ENCODE results near the gene HSP90AB1. TPM values are rescaled to one million over a fixed set of nuclear protein-coding genes. Genes with fewer than 3 reads are reported as not detected.

The HSP90AB1 gene
- total RNA-seq, 1 experiment from 2014 or later, result 1,986 TPM

DNA sequence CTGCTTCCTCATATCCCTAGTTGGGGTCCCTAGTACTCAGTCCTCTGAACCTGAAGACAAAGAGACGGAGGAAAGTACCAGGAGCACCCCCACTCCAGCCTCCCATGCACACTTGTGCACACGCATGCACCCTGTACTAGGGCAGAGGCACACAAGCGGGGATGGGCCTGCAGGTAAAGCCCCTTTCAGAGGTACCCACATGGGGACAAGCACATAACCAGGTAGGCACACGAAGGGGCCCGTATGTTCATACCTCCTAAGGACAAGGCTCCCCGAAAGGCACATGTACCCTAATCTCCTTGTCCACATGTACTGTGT lies 24.5 kb downstream of the HSP90AB1 start:
- Histone ChIP-seq H2BK12ac (ENCODE audit: insufficient read length, low read depth, low read length) (no peak overlapping the region), H3K56ac (ENCODE audit: insufficient read length, low read depth, low read length) (no peak overlapping the region), H3K4me2 (ENCODE audit: insufficient read depth, insufficient read length, low read length) (peak overlapping the region; percentile 22), H4K8ac (replicated peaks; ENCODE audit: insufficient read length, low read depth, low read length) (no peak overlapping the region), H4K5ac (ENCODE audit: insufficient read length, low read depth, low read length) (no peak overlapping the region), H3K4ac (ENCODE audit: low read depth, low read length) (no peak overlapping the region), H3K79me1 (ENCODE audit: insufficient read depth, low read depth, low read length, poor library complexity, severe bottlenecking) (no peaks in the 10 kb centered on the region), H3K23ac (ENCODE audit: insufficient read length, low read depth, low read length) (no peak overlapping the region), H3K79me2 (ENCODE audit: insufficient read depth, low read length) (no peaks in the 10 kb centered on the region), H4K20me1 (ENCODE audit: control insufficient read depth, insufficient read depth, insufficient read length) (no peaks in the 10 kb centered on the region), H2BK15ac (ENCODE audit: low read depth, low read length) (no peak overlapping the region), H3K14ac (ENCODE audit: insufficient read depth, low read length) (no peak overlapping the region), H3K4me1 (ENCODE audit: insufficient read depth, low read length) (peaks cover 12% of the 10 kb centered on the region; the same call in 1 of the 2 replicates), H3K18ac (ENCODE audit: insufficient read length, low read depth, low read length) (no peak overlapping the region), H3K27ac (ENCODE audit: insufficient read length, low read depth, low read length) (no peak overlapping the region), H2AFZ (ENCODE audit: low read length) (no peak overlapping the region), H3K9me3 (ENCODE audit: control insufficient read depth, low read depth, low read length) (no peaks in the 10 kb centered on the region), H2BK120ac (ENCODE audit: low read depth, low read length, poor library complexity, severe bottlenecking) (no peak overlapping the region), H4K91ac (ENCODE audit: insufficient read length, low read depth, low read length) (no peak overlapping the region), H3K23me2 (ENCODE audit: insufficient read length, low read depth, low read length, poor library complexity, severe bottlenecking) (peaks cover 5% of the 10 kb centered on the region), H3K9ac (ENCODE audit: extremely low read depth, insufficient read length, low read length) (no peak overlapping the region), H3K27me3 (ENCODE audit: insufficient read depth, low read length) (peaks cover 7% of the 10 kb centered on the region; the same call in 1 of the 2 replicates), H2BK20ac (ENCODE audit: low read depth, low read length, poor library complexity, severe bottlenecking) (no peak overlapping the region), H3T11ph (ENCODE audit: low read length) (no peak overlapping the region), H2AK5ac (ENCODE audit: insufficient read length, low read length) (no peak overlapping the region), H2BK5ac (ENCODE audit: insufficient read length, low read length) (no peak overlapping the region)
- Mint-ChIP-seq H3K4me3 (peak overlapping the region; percentile 68 to 88), H3K36me3 (ENCODE audit: insufficient read depth in 1 of 3, low read depth in 3 of 3) (no peaks in the 10 kb centered on the region; a peak in 1 of 7 replicates), H3K9me3 (no peaks in the 10 kb centered on the region), H3K27me3 (ENCODE audit: low read depth) (peaks cover 20% of the 10 kb centered on the region), H3K4me1 (peaks cover 26 to 45% of the 10 kb centered on the region in 2 experiments), H3K27ac (no peak overlapping the region)
- no CpG with 5 or more reads among the region's 6 CpGs for WGBS (ENCODE audit: extremely low coverage, insufficient read length, low lambda C conversion rate)
- DNase-seq, result no peak
- TF ChIP-seq CTCF (conservative IDR thresholded peaks at IDR 0.05), result no peak
